Ramos (cell line): ENCODE results near the gene UCHL1.
"Not testable (repeated sequence)": the region's sequence is repeated elsewhere in the genome, so short reads cannot be mapped to it uniquely, and the experiment has no call there.

ENCODE experiments used
- in situ Hi-C: fragments of 300-500 bp; cut with MboI; formaldehyde crosslinking; loops from one replicate; pipeline ENCODE4 v1.14.3; 2022; ENCODE audit warnings: low sequenced_read_pairs; ENCODE audit not compliant: unreplicated experiment

Gene UCHL1

GRCh38 chr4:41285864-41286235 is 29.1 kb downstream of the UCHL1 start:
- in situ Hi-C loops, result loop anchor here (10.0 to 25.0 kb wide), 2 partner anchors 369 to 601 kb away; no protein-coding TSS in a partner anchor

DNA sequence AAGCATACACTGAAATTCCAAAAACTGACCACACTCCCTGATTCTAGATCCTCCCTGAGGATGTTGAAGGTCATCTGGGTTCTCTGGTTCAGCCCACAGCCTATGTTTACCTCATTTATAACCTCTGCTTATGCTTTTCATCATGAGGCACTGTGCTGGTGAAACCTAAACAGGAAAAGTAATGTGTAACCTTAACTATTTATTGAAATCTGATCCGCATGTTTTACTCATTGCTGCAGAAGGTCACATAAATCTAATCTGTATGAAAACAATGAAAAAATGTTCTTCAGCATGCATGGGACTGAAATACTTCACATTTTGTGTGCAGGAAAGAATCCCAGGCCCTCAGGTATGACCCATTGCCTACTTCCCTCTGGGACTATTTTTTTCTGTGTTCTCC is 30.3 kb downstream of the UCHL1 start:
- in situ Hi-C loops, result loop anchor here (10.0 to 25.0 kb wide), 2 partner anchors 368 to 600 kb away; no protein-coding TSS in a partner anchor

DNA sequence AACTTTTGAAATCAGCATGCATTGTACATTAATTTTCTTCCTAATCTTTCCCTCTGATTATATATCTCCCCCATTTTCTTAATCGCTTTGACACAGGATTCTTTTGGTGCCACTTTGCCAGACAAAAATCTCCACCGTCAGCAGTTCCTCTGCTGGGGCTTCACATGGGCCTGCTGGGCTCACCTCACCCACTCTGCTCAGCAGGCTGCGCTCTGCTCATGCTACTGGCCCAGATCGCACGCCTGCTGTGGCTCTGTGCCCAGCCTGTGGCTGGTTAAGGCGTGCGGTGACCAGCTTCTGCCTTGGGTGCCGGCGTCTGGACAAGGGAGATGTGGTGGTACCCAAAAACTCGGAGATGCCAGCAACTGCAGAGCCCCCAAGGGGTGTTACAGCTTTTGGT is 31.1 kb downstream of the UCHL1 start:
- in situ Hi-C loops, result loop anchor here (10.0 to 25.0 kb wide), 2 partner anchors 367 to 599 kb away; no protein-coding TSS in a partner anchor

- in situ Hi-C loops, result loop anchor here (10.0 to 25.0 kb wide), 2 partner anchors 367 to 599 kb away; no protein-coding TSS in a partner anchor
These were observed 31.5 kb downstream of the UCHL1 start for GRCh38 chr4:41288254-41288653.

DNA sequence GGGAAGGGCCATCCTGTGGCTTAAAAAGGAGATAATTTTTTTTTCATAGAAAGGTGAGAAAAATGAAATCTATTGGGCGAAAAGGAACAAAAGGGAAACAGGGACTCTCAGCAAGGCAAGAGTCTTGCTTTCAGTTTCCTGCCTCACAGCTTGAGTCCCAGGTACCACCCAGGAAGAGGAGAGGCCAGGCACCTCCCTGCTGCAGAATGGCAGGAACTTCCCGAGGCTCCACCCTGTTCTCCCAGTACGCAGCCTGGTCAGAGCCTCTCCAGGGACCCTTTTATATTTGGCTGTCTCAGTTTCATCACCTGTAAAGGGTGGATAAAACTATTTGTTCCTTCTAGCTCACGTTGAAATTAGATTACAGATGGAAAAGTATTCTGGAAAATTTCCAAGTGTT is 33.8 kb downstream of the UCHL1 start:
- in situ Hi-C loops, result loop anchor here (25.0 kb wide), 1 partner anchor 597 kb away; no protein-coding TSS in a partner anchor

DNA sequence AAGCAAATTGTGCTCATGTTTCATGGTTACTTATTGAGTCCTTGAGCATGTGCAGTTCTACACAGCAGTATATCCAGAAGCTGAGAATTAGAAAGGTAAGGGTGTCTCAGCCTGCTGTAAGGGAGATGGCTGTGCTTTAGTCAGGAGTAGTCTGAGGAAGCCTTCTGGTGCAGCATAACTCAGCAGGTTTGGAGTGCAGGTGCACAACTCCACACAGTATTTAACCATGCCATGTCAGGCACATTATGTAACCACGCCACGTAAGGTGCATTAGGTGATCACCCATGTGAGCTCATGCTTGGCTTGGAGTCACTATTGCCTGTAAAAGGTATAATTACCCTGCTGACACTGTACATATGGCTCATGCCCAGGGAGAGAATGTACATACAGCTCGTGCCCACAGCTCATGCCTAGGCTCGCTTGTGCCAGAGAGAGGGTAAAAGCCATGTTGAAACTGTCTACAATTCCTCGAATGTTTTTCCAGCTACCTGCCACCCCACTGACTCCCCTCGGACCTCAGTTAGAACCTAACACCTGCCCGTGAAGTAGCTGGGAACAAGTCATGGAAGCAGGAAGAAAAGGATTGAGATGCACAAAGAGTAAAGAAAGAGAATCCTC is 37.8 kb downstream of the UCHL1 start:
- in situ Hi-C loops, result loop anchor here (25.0 kb wide), 1 partner anchor 593 kb away; no protein-coding TSS in a partner anchor

GRCh38 chr4:41296995-41297394 is 40.3 kb downstream of the UCHL1 start:
- in situ Hi-C loops, result loop anchor here (25.0 kb wide), 1 partner anchor 590 kb away; no protein-coding TSS in a partner anchor

GRCh38 chr4:41297832-41298231 is 41.1 kb downstream of the UCHL1 start:
- in situ Hi-C loops, result loop anchor here (25.0 kb wide), 1 partner anchor 589 kb away; no protein-coding TSS in a partner anchor

DNA sequence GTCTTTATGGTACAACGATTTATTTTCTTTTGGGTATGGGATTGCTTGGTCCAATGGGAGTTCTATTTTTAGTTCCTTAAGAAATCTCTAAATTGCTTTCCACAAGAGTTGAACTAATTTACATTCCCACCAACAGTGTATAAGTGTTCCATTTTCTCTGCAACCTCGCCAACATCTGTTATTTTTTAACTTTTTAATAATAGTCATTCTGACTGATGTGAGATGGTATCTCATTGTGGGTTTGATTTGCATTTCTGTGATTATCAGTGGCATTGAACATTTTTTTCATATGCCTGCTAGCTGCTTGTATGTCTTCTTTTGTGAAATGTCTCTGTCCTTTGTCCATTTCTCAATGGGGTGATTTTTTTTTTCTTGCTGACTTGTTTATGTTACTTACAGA is 42.8 kb downstream of the UCHL1 start:
- in situ Hi-C loops, result loop anchor here (25.0 kb wide), 1 partner anchor 588 kb away; no protein-coding TSS in a partner anchor

- in situ Hi-C loops, result no loop called here
These were observed 44.4 kb downstream of the UCHL1 start for GRCh38 chr4:41301137-41301536.

- in situ Hi-C loops, result no loop called here
These were observed 46.8 kb downstream of the UCHL1 start for GRCh38 chr4:41303372-41304118.

- in situ Hi-C loops, result no loop called here
These were observed 47.5 kb downstream of the UCHL1 start for GRCh38 chr4:41304221-41304620.

GRCh38 chr4:41305476-41305875 is 48.7 kb downstream of the UCHL1 start:
- in situ Hi-C loops, result no loop called here

GRCh38 chr4:41307638-41308037 is 50.9 kb downstream of the UCHL1 start:
- in situ Hi-C loops, result no loop called here

DNA sequence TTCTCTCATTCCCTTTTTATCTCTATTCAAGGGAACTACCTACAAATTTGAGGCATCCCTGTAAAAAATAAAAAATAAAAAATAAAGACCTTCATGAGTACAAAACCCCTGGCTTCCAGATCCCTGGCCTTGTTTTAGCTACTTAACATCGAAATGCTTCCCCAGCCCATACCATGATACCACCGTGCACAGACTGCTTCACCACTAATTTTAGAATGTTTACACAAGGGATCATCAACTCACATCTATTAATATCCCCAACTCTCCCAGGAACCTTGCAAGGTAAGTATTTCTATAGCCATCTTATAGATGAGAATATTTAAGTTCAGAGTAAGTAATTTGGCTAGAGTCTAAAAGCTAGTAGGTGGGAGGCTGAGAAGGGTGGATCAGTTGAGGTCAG is 51.7 kb downstream of the UCHL1 start:
- in situ Hi-C loops, result no loop called here

- in situ Hi-C loops, result not testable (repeated sequence)
These were observed 58.7 kb downstream of the UCHL1 start for GRCh38 chr4:41315426-41315825.

- in situ Hi-C loops, result no loop called here
These were observed 59.1 kb downstream of the UCHL1 start for GRCh38 chr4:41315862-41316261.
